Activated CD4-positive, alpha-beta T cell treated with anti-CD3 and anti-CD28 coated beads, Interleukin-2, amount 50 U/mL, for 4 hours (primary cell): ENCODE data around the gene CELF4.

Source experiments
- DNase-seq, 2 experiments: peaks; one replicate each; pipeline ENCODE4 v3.0.0-alpha.2; 2020

CELF4 gene

DNA sequence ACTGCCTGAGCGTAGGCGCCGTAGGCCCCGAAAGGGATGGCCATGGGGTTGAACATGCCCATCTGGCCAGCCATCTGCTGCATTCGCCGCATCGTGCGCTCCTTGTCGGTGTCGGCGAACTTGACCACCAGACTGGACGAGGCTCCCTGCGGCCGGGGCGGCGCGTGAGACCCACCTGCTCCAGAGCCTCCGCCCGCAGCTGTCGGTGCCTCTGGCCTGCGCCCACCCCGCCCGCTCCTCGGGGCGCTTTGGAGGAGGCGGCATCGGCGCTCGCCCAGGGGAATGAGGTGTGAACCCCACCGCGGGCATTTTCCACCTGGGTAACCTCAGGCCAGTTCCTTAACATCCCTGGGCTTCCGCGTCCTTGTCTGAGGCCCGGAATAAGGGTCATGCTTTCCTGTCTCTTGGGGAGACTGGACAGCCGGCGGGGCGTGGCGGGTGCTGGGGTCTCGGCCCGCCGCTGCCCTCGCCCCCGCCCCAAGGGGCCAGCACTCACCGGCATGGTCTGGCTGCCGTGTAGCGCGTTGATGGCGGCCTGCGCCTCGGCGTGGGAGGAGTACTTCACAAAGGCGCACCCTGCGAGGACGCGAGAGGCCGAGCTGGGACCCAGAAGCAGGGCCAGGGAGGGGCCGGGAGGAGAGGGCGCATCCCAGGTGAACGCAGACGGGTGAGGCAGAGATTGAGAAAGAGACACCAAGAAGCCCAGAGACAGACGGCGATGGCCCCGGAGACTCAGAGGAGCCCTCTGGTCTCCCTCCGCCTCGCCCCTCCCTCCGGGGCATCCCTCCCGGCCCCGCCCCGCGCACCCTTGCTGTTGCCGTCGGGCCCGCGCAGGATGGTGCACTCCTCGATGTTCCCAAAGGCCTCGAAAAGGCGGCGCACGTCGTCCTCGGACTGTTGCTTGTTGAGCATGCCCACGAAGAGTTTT lies 291.0 kb downstream of the CELF4 start:
- no peak for DNase-seq

DNA sequence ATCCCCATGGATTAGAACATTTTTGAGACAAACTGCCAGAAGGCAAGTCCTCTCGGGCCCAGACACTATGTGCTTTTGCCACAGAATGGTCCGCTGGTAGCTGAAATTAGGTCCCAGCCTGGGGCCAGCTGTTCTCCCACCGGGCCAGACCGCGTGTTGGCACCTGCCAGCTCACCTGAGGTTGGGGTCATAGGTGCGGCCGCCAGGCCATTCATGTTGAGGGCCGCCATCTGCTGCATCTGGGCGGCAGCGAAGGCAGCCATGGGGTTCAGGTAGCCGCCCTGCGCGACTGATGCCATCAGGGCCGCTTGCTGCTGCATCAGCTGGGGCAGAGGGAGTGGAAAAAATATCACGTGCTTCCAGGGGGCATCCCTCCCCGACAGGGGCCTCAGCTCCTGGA lies 292.8 kb downstream of the CELF4 start:
- no peak for DNase-seq

DNA sequence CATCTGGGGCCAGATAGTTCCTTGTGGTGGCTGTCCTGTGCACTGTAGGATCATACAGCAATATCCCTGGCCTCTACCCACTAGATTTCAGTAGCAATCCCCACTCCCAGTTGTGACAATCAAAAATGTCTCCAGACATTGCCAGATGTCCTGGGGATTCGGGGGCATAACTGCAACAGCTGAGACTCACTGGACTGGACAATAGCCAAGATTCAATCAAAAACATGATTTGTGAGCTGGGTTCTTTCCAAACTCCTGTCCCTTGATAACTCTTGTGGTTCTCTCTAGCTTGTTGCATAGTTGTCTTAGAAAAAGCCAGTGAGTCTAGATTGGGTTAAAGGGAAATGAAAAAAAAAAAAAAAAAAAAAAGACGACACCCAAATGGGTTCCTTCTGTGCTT lies 293.4 kb downstream of the CELF4 start:
- no peak for DNase-seq

GRCh38 chr18:37270666-37271052 lies 294.9 kb downstream of the CELF4 start:
- no peak for DNase-seq

- no peak for DNase-seq
These were observed 295.4 kb downstream of the CELF4 start for GRCh38 chr18:37270038-37270665.

DNA sequence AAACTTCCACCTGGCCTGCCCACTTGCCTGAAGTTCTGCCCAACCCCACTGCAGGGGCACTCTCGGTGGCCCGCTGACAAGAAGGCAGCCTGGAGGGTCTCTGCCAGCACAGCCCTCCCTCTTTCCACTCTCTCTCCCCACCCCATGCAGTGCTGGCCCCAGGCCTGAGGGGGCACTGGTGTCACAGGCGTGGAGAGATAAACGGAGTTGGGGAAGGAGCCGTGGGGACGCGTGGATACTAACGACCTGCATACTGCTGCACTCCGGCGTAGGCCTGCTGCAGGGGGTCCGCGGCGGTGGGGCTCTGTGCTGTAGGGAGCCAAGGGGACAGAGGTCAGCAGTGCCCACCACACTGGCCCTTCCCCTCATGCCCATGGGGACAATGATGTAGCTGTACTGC lies 299.3 kb downstream of the CELF4 start:
- DNase-seq, result no peak

DNA sequence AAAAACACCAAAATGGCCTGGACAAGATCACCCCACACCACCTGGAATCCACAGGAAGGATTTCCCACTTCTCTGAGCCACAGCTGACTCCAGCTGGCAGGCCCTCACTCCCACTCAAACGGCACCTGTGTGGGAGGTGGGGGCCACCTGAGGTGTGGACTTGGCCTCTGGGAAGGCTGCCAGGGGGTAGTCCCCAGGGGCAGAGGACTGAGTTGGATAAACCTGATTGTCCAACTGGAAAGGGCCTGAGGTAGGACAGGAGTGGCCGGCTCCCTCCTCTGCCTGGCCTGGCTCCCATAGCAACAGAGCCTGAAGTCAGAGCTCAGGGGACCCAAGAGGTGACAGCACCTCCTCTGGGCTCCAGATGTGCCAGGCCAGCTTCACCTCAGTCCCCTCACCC lies 300.2 kb downstream of the CELF4 start:
- DNase-seq, result no peak

DNA sequence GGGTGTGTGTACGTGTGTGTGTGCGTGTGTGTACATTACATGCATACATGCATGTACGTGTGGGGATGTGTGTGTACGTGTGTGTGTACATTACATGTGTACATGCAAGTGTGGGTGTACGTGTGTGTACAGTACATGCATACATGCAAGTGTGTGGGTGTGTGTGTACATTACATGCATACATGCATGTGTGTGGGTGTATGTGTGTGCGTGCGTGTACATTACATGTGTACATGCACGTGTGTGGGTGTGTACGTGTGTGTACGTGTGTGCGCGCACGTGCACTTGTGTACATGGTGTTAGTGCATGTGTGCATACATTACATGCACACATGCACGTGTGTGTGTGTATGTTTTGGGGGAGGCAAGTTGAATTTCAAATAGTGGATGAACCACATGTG lies 300.6 kb downstream of the CELF4 start:
- DNase-seq, result no peak

DNA sequence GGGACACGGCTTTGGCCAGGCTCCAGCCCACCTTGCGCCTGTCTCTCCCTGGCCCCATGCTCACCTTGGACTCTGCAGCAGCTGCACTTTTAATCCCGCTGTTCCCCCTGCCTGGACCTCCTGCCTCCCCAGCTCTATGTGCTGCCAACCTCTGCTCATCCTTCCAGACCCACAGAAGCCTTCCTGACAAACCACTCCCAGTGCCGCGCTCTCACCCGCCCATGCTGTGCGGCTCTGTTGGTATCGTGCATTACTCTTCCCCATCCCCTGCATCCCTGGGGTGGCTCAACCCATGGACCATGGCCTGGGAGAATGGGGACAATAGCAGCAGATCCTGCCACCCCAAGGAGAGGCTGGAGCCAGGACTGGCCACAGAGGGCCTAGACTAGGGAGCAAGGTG lies 303.6 kb downstream of the CELF4 start:
- no peak for DNase-seq

DNA sequence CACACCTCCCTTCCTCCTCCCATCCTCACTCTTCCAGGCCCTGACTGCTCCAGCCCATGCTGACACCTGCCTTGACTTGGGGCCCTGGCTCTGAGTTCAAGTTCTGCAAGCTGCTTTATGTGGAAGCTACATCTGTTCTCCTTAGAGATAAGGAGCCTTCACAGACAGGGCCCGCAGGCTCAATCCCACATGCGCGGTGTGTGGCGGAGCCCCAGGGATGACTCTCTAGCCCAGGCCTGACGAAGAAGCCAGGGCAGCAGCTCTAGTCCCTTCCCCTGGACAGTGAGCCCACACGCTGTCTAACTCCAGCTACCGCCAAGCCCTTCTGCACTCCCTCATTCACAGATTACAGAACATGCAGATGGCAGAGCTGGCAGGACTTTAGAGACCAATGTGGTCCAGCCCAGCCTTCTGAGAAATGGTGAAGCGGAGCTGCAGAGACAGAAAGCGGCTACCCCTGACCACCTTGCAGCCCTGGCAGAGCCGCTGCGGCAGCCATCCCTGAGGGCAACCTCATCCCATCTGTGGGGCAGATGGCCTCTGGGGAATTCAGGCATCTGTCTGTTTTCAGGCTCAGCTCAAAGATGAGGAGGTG lies 304.3 kb downstream of the CELF4 start:
- DNase-seq, result no peak

DNA sequence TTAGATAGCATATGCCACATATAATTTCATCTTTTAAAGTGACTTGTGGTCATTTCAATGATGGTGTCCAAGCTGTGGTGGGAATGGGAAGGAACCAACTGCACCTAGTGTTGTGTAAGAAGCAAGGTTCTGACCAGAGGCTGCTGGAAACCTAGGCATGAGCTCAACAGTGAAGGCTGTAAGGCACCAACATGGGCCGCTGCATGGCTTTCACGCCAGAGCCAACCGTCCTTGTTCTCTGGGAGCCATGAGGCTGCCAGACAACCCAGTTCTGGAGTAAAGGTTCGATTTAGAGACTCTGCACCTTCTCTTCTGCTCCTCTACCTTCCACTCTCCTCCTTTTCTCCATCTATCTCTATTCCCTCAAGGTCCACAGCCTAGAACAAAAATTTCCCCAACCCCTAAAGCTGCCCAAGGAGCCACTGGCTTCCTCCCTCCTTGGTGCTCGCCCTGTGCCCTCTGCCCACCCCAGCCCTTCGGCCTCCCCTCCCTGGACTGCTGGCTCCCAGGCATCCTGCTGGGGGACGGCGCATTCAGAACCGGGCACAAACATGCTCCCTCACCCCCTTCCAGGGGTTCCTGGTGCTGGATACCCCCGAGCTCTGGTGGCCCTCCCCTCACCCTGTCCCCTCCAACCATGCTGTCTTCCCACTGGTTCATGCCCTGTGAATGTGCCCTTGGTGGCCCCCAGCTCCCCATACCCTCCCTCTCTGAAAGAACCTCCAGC lies 305.1 kb downstream of the CELF4 start:
- no peak for DNase-seq

DNA sequence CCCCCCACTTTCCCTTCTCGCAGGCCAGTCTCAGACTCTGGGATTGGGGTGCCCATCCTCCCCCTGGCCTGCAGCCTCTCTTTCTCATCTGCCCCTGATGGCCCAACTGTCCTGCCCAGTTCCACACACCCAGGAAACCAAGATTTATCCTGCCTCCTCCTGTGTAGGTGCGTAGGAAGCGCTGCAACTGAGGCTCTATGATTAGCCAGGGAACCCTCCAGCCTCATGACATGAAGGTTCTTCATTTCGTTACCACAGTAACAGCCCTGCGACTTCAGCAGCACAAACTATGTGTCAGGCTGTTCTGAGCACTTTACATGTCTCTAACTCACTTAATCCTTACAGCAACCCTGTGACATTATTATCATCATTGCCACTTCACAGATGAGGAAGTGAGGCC lies 305.9 kb downstream of the CELF4 start:
- DNase-seq, result no peak

DNA sequence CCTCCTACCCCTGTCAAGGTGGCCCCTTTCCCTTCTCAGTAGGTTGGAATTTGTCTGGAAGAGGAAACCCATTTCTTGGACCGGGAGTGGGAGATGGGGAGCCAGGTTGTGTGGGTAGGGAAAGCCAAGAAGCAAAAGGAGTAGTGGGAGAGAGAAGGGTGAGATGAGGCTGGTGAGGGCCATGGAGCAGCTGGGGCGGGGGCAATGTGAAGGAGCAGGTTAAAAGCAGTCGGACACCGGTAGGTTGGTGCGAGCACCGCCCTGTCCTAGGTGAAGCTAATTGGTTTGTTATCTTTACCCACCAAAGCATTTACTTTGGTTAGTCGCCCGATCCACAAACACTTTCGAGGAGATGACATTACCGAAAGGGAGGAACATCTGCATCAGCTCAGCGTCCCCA lies 306.8 kb downstream of the CELF4 start:
- no peak for DNase-seq

GRCh38 chr18:37258131-37258530 lies 307.5 kb downstream of the CELF4 start:
- DNase-seq, result no peak

GRCh38 chr18:37254973-37255372 lies 310.6 kb downstream of the CELF4 start:
- no peak for DNase-seq

DNA sequence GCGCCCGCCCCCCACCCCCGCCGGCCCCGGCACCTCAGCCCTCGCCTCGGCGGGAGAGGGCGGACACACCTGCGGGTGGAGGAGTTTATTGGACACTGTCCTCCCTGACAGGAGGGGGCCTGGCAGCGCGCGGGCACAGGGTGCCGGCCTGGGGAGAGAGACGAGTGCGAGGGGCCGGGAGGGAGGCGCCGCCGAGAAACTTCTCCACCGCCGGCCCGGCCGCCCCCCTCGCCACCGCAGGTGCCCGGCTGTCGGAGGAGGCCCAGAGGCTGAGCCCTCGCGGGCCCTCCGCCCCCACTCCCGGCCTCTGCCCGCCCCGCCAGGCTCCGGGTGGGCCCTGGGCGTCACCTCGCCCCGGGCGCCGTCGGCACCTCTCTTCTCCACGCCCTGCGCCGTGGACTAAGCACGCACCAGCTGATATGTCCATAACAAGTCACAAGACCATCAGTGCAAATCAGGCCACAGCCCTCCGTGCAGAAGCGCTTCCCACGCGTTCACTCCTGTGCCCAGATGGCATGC lies 311.3 kb downstream of the CELF4 start:
- no peak for DNase-seq

DNA sequence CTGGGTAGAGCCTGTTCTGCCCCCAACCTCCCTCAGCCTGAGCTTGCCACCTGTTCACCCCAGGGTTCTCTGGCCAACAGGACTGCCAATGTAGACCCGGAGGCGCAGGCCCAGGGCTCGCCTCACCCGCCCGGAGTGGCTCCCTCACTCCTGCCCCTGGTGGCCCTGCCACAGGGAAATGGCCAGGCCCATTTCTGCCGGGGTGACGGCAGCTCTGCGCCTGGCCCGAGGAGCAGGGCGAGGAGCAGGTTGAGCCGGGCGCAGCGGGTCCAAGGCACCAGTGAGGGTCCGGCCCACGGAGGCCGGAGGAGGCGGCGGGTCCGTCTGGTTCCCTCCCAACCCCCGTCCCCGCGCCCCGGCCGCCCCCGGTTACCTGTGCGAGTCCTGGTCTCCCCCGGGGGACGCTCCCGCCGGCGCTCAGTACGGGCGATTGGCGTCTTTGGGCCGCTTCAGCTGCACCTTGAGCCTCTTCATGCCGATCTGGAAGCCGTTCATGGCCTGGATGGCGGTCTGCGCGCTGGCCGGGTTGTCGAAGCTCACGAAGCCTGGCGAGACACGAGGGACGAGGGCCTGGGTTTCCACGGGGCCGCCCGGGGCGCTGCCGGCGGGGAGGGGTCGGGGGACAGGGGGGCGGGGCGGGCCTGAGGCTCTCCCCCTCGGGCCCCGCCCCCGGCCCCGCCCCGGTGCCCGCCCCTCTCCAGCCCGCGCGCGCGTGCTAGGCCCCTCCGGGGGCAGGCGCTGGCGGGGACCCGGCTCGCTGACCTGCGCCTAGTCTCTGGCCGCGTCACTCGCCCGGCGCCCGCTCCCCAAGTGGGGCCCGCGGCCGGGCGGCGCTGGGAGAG lies 312.0 kb downstream of the CELF4 start:
- DNase-seq, result no peak

DNA sequence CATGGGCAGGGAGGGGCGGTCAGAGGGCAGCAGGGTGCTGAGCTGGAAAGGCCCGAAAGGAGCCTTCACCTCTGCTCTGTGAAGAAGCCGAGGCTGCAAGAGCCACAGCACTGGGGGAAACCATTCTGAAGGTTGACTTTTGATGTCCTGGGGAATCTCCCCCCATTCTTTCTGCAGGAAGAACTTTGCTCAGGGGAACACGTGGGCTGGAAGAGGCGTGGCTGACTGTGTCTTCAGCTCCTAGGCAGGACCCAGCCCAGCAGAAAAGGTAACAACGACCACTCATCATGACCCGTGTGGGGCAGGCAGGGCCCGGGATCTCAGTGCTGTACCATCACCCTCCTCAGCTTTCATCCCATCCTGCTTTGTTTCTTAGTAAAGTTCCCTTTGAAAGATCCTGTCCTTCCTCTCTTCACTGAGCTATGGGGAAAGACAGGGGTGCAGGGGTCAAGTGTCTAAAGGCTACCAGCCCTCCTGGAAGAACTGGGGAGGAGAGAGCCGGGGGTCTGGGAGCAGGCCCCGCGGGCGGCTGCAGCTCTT lies 312.7 kb downstream of the CELF4 start:
- DNase-seq, result no peak

GRCh38 chr18:37252342-37252741 lies 313.3 kb downstream of the CELF4 start:
- no peak for DNase-seq

GRCh38 chr18:37251679-37252078 lies 313.9 kb downstream of the CELF4 start:
- no peak for DNase-seq

DNA sequence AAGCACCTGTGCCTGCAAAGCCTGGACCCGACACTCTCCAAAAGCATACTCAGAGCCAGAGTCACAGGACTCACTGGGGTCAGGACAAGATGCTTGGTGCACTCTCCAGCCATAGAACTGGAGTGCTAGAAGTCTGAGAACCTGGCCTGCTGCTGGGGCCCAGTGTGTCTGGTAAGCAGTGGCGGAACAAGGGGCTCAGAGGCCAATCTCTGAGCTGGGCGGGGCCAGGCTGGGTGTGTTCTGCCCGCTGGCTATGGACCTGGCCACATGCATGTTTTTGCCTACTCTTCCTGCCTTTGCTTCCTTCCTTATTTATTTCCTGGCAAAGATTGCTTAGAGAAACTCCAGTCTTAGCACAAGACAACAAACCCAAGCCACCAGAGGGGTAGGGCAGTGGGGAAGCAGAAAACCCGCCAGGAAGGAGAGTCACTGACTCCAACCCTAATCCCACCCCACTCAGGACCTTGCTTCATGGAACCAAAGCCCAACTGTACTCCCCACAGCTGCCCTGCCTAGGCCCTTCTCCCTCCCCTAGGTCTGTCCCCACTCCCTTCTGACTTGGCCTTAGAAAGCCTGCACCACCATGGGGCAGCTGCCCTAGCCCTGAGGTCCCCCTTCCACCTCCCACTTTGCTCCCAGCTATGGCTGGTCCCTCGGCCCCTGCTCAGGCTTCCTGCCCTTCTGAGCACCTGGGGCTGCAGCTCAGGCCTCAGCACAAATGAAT lies 315.5 kb downstream of the CELF4 start:
- no peak for DNase-seq
